Measurements from ENCODE around the gene EXOC1.
"Not testable (repeated sequence)": the region's sequence is repeated elsewhere in the genome, so short reads cannot be mapped to it uniquely, and the experiment has no call there.

EXOC1 gene

DNA sequence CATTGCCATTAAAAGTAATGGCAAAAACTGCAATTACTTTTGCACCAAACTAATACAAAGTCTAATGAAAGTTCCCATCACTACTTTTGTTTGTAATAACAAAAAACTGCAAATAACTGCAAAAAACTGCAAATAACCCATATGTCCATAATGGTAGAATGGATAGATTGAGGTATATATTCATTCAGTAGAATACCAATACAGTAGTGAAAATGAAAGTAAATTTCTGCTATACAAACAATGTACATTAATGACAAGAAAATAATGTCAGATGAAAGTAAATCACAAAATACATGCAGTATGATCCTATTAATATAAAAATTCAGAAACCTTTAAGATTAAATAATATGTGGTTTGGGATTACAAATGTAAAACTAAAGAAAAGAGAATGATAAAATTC, 54.0 kb downstream of the EXOC1 start:
- no peak for DNase-seq (ENCODE audit: low spot score)

DNA sequence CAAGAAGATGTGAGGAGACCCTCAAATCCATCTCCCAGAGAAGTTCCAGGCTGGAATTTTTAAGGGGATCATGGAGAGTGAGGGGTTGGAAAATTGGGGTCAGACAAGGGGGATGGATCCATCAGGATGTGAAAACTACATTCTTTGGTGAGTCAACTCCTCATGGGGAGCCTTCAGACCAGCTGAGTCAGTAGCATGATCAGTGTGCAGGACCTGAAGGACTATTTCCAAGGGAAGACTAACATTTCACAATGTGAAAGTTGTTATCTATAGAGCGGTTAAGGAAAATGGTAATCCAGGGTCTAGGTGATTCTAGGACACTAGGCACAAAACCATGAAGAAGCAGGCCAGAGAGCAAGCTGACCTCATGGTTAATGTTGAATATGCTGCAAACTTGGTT, 56.7 kb downstream of the EXOC1 start:
- no peak for DNase-seq (ENCODE audit: low spot score)

DNA sequence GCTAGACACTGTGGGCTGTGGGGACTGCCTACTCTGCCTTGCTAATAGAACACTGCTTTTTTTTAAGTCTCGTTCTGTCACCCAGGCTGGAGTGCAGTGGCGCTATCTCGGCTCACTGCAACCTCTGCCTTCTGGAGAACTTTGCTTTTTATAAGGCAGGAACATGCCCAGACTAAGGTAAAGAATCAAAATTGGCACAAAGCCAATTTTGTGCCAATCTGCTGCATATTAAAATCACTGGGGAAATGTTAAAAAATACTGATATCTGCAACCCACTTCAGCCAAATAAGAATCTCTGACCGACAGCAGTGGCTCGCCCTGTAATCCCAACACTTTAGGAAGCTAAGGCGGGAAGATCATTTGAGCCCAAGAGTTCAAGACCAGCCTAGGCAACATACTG, 58.8 kb downstream of the EXOC1 start:
- DNase-seq (ENCODE audit: low spot score): no peak

DNA sequence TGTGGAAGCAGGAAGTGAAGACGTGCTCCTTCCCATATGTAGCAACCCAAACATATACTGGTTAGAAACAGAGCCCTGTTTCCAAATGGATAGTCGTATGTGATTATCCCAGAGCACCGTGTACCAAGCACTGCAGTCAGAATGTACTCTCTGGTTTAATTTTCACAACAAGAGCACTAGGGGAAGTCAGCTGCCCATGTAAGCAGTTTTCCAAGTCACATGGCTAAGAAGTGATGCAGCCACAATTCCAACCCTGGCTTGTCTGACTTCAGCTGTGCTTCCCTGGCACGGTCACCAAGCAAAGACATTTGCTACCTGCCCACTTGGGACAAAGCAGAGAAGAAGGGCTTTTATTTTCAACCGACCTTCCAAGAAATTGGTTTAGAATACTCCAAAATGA, 67.1 kb downstream of the EXOC1 start:
- no peak for DNase-seq (ENCODE audit: low spot score)

DNA sequence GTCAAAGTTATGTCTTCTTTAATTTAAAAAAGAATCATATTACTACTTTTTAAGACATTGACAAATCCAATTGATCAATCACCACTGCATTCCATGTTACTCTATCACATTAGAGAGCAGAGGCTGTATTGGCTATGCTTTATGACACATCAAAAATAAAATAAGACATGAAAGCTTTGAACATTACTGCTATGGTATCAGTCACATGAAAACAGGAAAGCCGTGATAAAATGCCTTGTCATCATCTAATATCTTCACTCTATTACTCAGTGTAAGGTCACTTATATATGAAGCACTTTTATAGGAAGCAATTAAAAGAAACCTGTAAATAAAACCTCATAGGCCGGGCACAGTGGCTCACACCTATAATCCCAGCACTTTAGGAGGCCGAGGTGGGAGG, 67.6 kb downstream of the EXOC1 start:
- DNase-seq (ENCODE audit: low spot score): peak; percentile 24

DNA sequence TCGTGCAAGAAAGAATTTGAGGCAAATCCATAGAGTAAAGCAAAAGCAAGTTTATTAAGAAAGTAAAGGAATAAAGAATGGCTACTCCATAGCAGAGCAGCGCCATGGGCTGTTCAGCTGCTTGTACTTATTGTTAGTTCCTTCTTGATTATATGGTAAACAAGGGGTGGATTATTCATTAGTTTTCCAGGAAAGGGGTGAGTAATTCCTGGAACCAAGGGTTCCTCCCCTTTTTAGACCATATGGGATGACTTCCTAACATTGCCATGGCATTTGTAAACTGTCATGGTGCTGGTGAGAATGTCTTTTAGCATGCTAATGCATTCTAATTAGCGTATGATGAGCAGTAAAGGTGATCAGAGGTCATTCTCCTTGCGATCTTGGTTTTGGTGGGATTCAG, 71.8 kb downstream of the EXOC1 start:
- no peak for DNase-seq (ENCODE audit: low spot score)

DNA sequence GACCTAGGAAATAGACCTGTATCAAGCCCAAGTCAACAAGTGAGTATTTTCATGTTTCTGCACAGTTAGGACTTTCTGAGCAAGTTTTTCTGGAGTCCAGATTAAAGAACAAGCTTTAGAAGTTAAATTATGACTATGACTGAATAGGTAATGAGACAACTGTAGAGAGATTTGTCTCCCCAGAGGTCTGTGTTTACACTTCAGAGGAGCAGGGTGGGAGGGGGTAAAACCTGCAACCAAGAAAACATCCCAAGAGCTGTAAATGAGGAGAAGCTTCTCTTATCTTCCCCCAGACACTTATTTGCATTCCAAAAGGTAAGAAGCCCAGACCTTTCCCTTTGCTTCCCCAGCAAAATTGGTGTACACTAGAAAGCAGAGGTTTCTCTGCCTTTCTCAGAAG, 73.2 kb downstream of the EXOC1 start:
- no peak for DNase-seq (ENCODE audit: low spot score)

DNA sequence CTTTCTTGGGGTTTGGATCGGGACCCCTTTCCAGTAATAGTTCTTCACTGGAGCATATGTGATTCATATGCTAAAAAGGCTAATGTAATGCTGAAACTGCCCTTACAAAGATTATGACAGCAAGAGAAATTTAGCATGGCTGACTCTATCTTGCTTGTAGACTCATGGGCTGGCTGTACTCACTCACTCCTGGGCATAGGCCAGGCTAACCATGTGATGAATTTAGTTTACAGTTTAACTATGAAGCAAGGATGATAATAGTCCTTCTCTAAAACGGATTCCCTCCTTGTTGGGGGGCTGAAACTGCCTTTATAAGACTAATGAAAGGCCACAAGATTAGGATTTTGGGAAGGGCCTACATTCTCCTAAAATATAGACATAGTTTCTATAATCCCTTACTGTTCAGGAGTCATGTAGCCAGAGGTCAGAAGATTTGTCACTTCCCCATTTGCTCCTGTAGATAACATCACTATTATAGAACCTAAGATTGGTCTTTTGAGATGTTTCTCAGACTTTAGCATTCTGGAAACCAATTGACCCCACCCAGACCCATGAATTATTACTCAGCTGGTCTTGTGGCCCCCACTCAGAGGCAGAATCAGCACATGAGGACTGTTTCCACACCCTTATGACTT, 74.5 kb downstream of the EXOC1 start:
- no peak for DNase-seq (ENCODE audit: low spot score)

DNA sequence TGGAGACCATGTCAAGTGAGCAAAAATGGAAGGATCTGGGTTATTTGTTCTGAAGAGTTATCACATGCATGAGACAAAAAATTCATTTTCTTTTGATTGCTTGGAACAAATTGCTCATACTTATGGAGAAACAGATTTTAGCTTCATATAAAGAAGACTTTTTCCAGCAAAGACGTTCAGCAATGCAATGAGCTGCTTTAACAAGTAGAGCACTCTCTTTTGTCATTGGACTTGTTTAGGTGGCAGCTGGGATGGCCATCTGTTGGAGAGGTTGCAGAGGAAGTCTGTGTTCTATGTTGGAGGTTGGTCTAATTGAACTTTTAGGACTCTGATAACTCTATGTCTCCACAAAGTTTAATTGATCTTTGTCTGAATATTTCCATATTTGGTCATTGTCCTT, 75.4 kb downstream of the EXOC1 start:
- no peak for DNase-seq (ENCODE audit: low spot score)

DNA sequence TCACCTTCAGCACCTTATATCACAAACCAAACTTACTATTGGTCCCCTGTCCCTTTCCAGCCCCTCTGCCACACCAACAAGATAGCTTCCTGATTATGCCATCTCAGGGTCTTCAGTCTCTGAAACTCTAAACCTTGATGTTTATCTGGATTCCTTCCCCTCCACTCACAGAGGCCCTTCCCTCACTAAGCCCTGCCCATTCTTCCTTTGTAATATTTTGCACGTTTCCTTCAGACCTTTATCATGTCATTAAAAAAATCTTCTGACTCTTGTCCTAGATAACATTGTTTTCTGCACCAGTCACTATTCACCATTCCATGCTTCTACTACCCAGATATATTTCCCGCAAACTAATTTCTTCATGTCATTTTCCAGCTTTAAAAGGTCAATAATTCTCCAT, 77.6 kb downstream of the EXOC1 start:
- DNase-seq (ENCODE audit: low spot score): no peak

DNA sequence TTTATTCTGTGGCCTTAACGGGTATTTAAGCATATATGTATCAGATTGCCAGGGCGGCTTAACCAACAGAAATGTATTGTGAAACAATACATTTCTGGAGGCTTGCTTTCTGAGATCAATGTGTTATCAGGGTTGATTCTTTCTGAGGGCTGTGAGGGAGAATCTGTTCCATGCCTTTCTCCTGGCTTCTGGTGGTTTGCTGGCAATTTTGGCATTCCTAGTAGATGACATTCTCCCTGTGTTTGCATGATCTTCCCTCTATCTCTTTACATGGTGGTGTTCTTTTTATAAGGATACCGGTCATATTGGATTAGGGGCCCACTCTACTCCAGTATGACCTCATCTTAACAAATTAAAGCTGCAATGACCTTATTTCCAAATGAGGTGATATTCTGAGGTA, 78.4 kb downstream of the EXOC1 start:
- DNase-seq (ENCODE audit: low spot score): no peak

DNA sequence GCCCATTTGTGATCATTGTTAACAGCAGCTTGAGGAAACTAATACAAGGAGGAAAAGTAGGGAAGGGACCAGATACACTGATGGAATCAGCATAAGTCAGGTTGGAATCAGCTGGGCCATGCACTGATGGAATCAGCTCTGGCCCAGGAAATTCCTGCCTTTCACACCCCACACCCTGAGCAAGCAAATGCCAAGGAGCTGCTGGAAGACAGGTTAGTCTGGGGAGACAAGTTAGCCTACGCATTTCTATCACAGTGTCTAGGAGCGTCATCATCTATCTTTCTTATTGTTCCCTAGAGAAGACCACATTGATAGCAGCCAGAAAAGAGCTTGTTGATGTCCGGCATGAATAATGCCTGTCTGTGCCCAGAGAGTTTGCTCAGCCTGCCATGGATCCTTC, 79.1 kb downstream of the EXOC1 start:
- DNase-seq (ENCODE audit: low spot score): no peak

DNA sequence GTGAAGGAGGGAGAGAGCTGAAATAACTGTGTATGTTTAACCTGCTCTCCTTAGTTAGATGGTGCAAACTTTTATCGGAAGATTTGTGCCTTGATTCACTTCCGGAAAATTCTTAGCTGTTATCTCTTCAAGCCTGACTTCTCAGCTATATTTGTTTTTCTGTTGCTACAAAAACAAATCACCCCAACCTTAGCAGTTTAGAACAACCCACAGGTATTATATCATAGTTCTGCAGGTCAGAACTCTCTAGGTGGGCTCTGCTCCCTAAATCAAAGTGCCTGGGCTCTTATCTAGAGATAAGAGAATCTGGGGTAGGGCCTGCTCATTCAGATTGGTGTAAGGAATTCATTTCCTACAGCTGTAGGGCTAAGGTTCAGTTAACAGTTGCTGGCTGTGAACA, 80.2 kb downstream of the EXOC1 start:
- no peak for DNase-seq (ENCODE audit: low spot score)

DNA sequence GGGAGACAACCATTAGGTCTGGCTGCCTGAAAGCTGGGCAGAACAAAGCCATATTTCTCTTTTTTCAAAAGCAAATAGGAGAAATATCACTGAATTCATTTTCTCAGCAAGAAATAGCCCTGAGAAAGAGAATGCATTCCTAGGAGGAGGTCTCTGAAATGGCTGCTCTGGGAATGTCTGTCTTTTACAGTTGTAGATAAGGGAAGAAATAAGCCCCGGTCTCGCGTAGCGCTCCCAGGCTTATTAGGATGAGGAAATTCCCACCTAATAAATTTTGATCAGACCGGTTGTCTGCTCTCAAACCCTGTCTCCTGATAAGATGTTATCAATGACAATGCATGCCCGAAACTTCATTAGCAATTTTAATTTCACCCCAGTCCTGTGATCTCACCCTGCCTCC, 82.5 kb downstream of the EXOC1 start:
- DNase-seq (ENCODE audit: low spot score): not testable (repeated sequence)

DNA sequence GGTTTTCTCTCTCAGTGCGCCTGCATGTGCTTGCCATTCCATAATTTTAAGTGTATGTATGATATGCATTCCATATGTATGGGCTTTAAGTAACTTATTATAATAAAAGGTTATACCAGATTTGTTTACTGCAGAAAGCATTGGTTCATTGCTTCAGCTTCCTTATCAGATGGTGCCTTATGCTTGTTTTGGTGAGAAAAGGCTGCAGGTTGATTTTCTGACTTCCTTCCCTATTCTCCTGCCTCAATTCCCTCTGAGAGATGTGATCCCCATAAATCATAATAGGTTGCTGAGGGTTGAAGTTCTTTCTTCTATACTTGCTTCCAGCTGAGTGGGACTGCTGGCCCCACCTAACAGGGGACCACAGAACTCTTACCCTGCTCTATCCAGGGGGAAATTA, 85.0 kb downstream of the EXOC1 start:
- DNase-seq (ENCODE audit: low spot score): no peak

DNA sequence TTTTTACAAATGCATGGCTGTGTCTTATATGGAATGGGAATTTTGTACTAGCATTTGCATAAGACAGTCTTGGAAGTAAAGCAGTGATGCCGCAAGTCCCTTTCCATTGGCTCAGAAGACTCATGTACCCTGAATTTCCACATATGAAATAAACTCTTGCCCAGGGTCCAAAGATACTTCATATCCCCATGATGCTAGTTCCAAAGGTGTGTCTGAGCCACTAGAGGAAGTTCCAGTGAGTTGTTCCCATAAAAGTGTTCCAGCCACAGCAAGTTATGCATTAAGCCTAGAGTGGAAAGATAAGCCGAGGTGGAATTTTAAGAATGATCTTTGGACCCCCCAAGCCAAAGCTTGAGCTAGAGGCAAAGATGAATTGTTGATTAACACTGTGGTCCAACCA, 86.0 kb downstream of the EXOC1 start:
- no peak for DNase-seq (ENCODE audit: low spot score)

DNA sequence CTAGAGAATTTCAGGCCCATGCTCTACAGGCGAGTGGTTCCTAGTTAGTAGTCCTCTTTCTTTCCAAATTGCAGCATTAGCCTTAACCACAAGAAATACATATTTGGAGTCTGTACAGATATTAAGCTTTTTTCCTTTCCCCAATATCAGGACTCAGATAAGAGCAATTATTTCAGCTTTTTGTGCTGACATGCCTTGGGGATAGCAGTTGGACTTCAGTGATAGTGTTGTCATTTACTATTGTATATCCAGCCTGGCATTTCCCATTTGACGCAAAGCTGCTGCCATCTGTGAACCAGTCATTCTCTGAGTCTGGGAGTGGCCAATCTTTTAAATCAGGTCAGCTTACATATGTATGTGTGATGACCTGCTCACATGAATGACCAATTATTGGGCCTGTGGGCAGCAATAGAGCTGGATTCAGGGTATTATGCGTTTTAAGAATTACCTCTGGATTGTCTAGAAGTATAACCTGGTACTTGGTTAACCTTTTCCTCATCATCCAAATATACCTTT, 88.5 kb downstream of the EXOC1 start:
- no peak for DNase-seq (ENCODE audit: low spot score)

DNA sequence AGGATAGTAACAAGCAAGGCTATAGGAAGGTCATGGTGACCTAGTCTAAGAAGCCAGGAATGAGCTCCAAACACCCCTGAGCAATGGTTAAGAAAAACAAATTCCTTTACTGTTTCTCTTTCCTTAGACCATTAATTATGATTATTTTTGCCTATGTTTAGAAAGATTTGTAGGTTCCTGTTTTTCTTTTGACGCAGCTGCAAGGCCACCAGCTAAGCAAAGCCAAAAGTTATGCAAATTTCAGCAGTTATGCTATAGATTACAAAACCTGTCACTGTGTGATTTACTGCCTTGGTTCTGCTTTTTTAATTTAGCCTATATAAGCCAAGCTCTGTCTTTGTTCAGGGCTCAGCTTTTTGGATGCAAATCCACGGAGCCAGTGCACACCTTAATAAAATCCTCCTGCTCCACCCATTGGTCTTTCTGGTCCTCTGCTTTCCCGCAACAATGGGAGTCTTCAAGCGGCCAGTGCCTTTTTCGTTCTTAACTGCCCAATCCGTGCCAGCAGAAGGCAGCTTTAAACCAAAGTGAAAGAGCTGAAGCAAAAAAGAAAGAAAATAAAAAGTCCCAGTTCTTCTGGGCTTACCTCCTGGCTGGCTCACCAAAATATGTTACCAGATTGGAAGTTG, 93.9 kb downstream of the EXOC1 start:
- no peak for DNase-seq (ENCODE audit: low spot score)

DNA sequence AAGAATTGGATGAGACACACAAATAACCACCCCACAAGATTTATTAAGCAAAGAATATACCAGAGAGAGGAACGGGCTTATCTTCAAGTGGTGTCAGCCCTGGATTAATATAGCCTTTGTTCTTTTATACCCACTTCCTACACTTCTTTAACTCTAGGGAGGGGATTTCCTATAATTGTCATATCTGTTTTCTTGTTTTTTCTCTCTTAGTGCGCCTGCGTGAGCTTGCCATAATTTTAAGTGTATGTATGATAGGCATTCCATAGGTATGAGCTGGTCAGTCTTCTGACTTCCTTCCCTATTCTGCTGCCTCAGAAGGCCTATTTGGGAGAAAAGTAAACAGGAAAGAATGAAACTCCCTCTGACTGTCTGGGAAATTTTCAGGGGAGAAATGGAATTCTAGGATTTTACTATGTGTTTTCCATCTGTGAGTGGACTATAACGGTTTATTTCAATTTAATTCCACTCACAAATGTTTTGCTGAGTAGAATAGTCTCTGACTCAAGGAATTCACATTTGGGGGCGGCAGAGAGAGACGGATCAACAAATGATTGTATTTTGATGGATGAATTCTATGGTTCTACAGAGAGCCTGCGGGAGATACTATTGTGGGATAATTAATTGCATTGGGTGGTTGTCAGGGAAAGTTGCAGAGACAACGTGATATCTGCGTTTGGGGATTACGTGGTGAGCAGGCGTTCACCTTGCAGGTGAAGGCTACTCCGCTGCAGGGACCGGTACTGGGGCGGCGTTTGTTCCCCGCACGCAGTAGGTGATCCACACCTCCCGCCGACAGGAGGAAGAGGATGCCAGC, 94.7 kb downstream of the EXOC1 start:
- DNase-seq (ENCODE audit: low spot score): peak; percentile 81

DNA sequence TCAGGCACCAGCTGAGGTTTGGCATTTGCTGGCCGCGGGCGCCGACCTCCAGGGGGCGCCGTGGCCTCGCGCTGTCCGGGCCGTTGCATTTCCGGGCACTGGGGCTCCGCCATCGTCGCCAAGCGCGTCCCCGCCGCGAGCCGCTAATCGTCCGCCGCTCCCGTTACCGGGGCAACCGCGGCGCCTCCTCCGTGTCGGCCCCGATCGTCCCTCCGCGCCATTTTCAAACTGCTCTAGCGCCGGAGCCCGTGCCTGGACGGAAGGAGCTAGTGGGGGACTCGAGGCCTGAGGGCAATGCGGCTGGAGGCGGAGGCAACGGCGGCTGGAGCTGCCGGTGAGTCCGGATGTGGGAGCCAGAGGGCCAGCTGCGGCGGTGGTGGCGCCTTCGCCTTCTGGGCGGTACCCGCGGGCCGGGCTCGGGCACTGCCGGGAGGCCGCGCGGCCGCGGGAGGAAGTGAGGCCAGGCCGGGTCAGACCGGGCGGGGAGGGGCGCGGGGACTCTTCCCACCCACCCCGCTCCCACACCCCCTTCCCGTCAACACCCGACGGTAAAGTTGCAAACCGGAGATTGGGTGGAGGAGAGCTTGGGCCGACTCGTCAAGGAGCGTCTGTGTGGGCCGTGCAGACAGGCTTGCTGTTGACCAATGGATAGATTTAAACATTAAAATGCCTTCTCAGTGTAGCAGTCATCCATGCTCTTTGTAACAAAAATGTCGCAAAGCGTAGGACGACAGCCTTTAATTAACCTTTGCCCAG, 95.5 kb downstream of the EXOC1 start, which contains the start of gene CEP135:
TSS of gene CEP135 (plus strand) at position 220 of the 756 bp plus-strand sequence. CDS start 3,186 bp downstream, outside the sequence.
- DNase-seq (ENCODE audit: low spot score): peak; percentile 92

DNA sequence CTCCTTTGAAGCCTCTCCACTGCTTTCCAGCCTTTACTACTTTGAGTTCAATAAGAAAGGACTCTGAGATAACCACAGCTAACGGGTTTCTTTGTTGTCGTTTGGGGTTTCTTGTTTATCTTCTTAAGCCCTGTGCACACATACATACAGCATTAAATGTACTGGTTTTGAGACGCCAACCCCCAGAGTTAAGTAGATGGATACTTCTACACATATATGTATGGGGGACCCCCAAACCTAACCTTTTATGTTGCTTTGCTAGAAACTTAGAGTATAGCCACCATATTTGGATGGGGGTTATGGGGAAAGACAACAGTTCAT, 96.0 kb downstream of the EXOC1 start:
- DNase-seq (ENCODE audit: low spot score): no peak

DNA sequence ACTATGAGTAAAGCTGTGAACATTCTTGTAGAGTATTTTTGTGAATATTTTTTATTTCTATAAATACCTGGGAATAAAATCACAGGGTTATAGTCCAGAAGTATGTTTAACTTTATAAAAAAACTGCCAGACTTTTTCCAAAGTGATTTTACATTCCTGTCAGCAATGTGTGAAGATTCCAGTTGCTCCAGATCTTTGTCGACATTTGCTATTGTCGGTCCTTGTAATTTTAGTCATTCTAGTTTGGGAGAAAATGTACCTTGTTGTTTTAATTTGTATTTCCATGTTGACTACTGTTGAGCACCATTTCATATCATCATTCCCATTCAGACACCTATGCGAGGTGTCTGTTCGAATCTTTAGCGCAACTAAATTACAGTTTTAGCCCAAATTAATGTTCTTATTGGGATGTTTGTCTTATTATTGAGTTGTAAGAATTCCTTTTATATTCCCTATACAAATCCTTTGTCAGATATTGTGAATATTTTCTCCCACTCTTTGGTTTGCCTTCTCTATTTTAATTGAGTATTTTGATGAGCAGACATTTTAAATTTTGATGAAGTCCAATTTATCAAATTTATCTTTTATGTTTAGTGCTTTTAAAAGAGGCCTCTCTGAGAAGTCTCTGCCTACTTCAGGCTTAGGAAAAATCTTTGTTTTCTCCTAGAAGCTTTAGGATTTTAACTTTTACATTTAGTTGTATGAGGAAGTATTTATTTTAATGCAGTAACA, 97.9 kb downstream of the EXOC1 start:
- no peak for DNase-seq (ENCODE audit: low spot score)

Measured in LoVo (cell line).